ENCODE results near the gene SEMA3B.

DNA sequence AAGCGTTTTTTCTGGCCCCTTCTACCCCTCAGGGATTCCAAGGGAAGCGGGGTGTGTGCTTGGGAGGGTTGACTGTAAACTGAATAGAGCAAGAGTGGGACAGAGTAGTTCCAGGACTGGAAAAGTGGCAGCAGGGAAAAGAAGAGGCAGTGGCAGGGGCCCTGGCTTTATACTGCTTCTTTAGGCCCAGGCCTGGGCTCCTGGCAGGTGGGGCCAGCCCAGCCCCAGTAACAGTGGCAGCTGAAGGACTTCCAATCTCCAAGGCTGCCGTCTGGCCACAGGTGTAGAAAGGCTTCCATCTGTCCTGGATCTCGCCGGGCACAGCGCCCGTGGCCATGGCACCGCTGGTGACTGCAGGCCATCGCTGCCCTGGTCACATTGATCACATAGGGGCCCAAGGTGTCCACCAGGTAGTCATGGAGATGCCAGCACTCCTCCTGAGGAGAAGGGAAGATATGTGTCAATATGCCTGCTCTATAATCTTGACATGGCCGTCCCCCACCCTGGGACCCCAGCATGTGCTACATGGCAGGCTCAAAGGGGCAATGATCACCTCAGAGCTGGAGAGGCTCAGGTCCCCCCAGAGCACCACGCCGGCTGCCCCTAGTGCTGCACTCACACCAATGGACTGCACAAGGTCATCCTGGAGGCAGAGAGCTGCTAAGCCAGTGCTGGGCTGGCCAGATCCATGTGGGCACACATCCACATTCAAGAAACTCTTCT lies 24.3 kb downstream of the SEMA3B start:
- TF ChIP-seq POLR2A (IDR thresholded peaks at IDR 0.05), result no peak
- TF ChIP-seq, protein P1, sequence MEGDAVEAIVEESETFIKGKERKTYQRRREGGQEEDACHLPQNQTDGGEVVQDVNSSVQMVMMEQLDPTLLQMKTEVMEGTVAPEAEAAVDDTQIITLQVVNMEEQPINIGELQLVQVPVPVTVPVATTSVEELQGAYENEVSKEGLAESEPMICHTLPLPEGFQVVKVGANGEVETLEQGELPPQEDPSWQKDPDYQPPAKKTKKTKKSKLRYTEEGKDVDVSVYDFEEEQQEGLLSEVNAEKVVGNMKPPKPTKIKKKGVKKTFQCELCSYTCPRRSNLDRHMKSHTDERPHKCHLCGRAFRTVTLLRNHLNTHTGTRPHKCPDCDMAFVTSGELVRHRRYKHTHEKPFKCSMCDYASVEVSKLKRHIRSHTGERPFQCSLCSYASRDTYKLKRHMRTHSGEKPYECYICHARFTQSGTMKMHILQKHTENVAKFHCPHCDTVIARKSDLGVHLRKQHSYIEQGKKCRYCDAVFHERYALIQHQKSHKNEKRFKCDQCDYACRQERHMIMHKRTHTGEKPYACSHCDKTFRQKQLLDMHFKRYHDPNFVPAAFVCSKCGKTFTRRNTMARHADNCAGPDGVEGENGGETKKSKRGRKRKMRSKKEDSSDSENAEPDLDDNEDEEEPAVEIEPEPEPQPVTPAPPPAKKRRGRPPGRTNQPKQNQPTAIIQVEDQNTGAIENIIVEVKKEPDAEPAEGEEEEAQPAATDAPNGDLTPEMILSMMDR (IDR thresholded peaks at IDR 0.05), result no peak
- TF ChIP-seq POLR2AphosphoS5 (IDR thresholded peaks at IDR 0.05), result no peak

All from gastroesophageal sphincter (tissue), 3 donors.